Ascending aorta (tissue), 2 donors: ENCODE measurements around the gene HERC3. TPM values are rescaled to one million over a fixed set of nuclear protein-coding genes. Genes with fewer than 3 reads are reported as not detected.

Source experiments
- DNase-seq, 2 donors: peaks; one replicate each; pipeline ENCODE4 v3.0.0-alpha.2; 2019; ENCODE audit warnings: low spot score in 2 of 2
- H3K27ac ChIP-seq, 2 donors: fragments of 200-600 bp; sonication (generic); one replicate each; pipeline ENCODE4 v1.5.1; 2016 to 2017; ENCODE audit warnings: mild to moderate bottlenecking in 1 of 2
- H3K27me3 ChIP-seq: fragments of 200-600 bp; sonication (generic); one replicate; pipeline ENCODE4 v1.5.1; 2017
- H3K36me3 ChIP-seq, 2 donors: fragments of 200-600 bp; sonication (generic); one replicate each; pipeline ENCODE4 v1.5.1; 2016
- H3K4me1 ChIP-seq, 2 donors: fragments of 200-600 bp; sonication (generic); one replicate each; pipeline ENCODE4 v1.5.1; 2016 to 2017; ENCODE audit warnings: mild to moderate bottlenecking in 1 of 2
- H3K4me3 ChIP-seq, 2 donors: fragments of 200-600 bp; sonication (generic); one replicate each; pipeline ENCODE4 v1.5.1; 2016 to 2017; ENCODE audit warnings: mild to moderate bottlenecking in 1 of 2
- H3K9me3 ChIP-seq, 2 donors: fragments of 200-600 bp; sonication (generic); one replicate each; pipeline ENCODE4 v1.5.1; 2016
- intact Hi-C: fragments of 100-400 bp; cut with DNase I; formaldehyde crosslinking; loops from one replicate; pipeline ENCODE4 v1.15.1; 2023
- total RNA-seq: library from RNA; depleted of rRNA; stranded (reverse); fragments of >200 nt; gene quantifications from one replicate; pipeline ENCODE4 v1.1.0, GENCODE V29; 2016
- TF ChIP-seq, protein P1 (sequence below), 3 experiments: fragments of 200-600 bp in 2 of 3; fragments of 450-650 bp in 1 of 3; sonication (generic) in 2 of 3; IDR thresholded peaks; one replicate each; pipeline ENCODE4 v1.5.1; 2016 to 2019; ENCODE audit warnings: antibody characterized with exemption in 3 of 3, mild to moderate bottlenecking in 1 of 3, moderate library complexity in 1 of 3

Gene HERC3
- total RNA-seq, 1 donor from 2014 or later = 16.2 TPM

DNA sequence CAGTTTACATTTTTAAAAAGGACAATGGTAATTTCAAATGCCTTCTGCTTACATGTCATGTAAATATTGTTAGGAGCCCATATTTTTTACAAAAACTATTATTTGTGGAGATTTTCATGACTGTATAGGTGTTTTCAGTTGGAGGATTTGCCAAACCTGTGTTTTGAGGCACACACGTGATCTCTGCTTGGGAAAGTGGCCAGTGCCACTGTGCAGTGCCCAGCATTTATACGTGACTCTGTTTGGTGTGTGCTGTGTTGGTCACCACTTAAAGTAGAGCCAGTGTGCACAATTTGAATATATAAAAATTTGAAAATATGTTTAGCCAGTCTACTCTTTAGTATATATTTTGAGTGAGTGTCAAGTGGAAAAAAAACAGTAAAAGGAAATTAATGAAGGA is 132.1 kb downstream of the HERC3 start:
- H3K27ac ChIP-seq = no peak overlapping the region
- peaks cover 10 to 29% of the 10 kb centered on the region in 2 donors for H3K4me1 ChIP-seq
- H3K4me3 ChIP-seq = no peak overlapping the region
- intact Hi-C loops = loop anchor here (5.0 kb wide), 1 partner anchor 103 kb away; no protein-coding TSS in a partner anchor
- TF ChIP-seq, protein P1, sequence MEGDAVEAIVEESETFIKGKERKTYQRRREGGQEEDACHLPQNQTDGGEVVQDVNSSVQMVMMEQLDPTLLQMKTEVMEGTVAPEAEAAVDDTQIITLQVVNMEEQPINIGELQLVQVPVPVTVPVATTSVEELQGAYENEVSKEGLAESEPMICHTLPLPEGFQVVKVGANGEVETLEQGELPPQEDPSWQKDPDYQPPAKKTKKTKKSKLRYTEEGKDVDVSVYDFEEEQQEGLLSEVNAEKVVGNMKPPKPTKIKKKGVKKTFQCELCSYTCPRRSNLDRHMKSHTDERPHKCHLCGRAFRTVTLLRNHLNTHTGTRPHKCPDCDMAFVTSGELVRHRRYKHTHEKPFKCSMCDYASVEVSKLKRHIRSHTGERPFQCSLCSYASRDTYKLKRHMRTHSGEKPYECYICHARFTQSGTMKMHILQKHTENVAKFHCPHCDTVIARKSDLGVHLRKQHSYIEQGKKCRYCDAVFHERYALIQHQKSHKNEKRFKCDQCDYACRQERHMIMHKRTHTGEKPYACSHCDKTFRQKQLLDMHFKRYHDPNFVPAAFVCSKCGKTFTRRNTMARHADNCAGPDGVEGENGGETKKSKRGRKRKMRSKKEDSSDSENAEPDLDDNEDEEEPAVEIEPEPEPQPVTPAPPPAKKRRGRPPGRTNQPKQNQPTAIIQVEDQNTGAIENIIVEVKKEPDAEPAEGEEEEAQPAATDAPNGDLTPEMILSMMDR (IDR thresholded peaks at IDR 0.05) = no peak
- no peaks in the 10 kb centered on the region for H3K9me3 ChIP-seq
- H3K36me3 ChIP-seq = peaks cover 20 to 21% of the 10 kb centered on the region in 2 donors
- DNase-seq = no peak
- H3K27me3 ChIP-seq = no peaks in the 10 kb centered on the region

DNA sequence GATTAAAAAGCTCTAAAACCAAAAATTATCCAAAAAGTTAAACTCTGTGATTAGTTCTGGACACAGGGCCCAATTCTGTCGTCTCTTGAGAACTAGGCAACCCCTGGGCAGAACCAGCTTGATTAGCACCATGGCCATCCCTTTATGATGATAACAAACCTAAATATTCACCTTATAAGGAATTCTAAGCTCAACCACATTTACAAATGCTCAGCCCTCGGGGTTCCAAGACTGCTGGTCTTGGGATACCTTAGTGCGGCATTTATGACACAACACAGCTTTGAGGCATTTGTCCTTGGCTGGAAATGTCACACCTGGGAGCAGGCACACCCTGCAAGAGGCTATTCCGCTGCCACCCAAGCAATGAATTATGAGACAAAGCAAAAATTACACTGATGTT is 132.9 kb downstream of the HERC3 start:
- no peaks in the 10 kb centered on the region for H3K27me3 ChIP-seq
- H3K4me1 ChIP-seq = peaks cover 10 to 29% of the 10 kb centered on the region in 2 donors
- intact Hi-C loops = no loop called here
- no peak overlapping the region for H3K4me3 ChIP-seq
- no peak overlapping the region for H3K27ac ChIP-seq
- DNase-seq = no peak
- H3K9me3 ChIP-seq = no peaks in the 10 kb centered on the region
- peaks cover 20 to 23% of the 10 kb centered on the region in 2 donors for H3K36me3 ChIP-seq
- TF ChIP-seq, protein P1 (IDR thresholded peaks at IDR 0.05) = no peak

DNA sequence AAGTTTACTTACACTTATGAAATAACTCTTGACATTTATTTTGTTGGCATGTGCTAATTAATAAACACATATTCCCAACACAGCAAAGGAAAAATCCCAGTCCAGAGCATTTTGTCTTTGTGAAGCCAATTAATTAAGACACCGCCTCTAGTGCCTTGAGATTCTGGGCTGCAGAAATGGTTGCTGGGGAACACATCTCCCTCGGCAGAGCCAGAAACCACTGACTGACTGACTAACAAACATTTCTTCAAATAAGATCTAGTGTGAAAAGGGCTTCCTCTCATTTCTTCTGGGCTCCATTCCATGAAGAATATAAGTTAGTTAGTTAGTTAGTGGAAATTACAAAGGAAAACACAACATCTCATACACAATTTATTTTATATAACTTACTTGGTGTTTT is 133.7 kb downstream of the HERC3 start:
- TF ChIP-seq, protein P1 (IDR thresholded peaks at IDR 0.05) = no peak
- H3K27me3 ChIP-seq = no peaks in the 10 kb centered on the region
- intact Hi-C loops = no loop called here
- H3K36me3 ChIP-seq = peaks cover 28 to 29% of the 10 kb centered on the region in 2 donors
- H3K27ac ChIP-seq = no peak overlapping the region
- H3K9me3 ChIP-seq = no peaks in the 10 kb centered on the region
- H3K4me3 ChIP-seq = no peak overlapping the region
- DNase-seq = no peak
- peaks cover 10 to 22% of the 10 kb centered on the region in 2 donors for H3K4me1 ChIP-seq

DNA sequence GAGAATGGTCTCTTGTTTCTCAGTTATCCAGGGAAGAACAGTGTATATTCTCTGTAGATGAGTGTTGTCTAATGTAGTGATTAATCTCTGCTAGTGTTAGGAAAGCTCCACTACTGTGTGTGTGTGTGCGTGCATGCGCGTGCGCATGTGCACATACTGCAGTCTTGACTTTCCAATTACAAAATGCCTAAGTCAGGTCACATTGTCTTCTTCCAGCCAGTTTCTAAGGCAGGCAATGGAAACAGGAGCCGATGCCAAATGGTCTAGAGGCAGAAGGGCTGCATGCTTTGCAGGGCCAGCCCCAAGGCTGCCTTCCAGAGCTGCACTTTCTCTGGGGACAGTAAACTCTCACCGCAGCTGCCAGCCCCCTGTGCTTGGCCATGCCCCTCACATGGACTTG is 135.9 kb downstream of the HERC3 start:
- Histone ChIP-seq H3K9me3 (no peaks in the 10 kb centered on the region), H3K27ac (no peak overlapping the region), H3K27me3 (no peaks in the 10 kb centered on the region), H3K4me3 (no peak overlapping the region), H3K36me3 (peaks cover 22 to 29% of the 10 kb centered on the region in 2 donors), H3K4me1 (peaks cover 0 to 12% of the 10 kb centered on the region in 2 donors)
- TF ChIP-seq, protein P1 (IDR thresholded peaks at IDR 0.05) = no peak
- intact Hi-C loops = no loop called here
- DNase-seq = no peak

DNA sequence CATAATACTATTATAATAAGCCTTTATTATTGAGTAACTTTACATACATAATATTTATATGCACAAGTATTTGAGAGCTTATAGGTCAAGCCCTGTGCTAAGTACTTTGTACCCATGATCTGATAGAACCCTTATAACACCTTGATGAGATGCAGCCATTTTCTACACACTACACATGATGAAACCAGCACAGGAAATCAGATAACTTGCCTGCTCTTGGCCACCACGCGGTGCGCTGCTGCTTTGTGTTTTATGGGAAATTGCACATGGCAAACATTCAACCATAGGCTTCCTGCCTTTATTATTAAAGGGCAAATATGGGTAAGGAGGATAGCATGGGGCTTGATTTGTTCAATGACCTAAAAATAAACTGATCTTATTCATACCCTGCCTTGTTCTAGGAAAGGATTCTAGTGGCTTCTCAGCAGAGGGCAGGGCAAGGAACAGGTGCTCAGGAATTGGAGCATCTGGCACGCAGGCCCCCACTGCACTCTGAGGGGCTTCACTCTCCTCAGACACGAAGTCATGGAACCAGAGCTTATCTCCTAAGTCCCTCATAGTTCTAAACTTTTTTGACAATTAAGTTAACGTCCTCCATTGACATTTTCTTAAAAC is 137.0 kb downstream of the HERC3 start:
- TF ChIP-seq, protein P1 (IDR thresholded peaks at IDR 0.05) = peak in 1 of 3 experiments; percentile 5
- H3K4me1 ChIP-seq = peaks cover 0 to 6% of the 10 kb centered on the region in 2 donors
- no peaks in the 10 kb centered on the region for H3K27me3 ChIP-seq
- H3K27ac ChIP-seq = no peak overlapping the region
- H3K36me3 ChIP-seq = peaks cover 22 to 29% of the 10 kb centered on the region in 2 donors
- H3K9me3 ChIP-seq = no peaks in the 10 kb centered on the region
- DNase-seq = no peak
- no peak overlapping the region for H3K4me3 ChIP-seq
- intact Hi-C loops = no loop called here
